Measurements from ENCODE around the gene EXD1. TPM values are rescaled to one million over a fixed set of nuclear protein-coding genes. Genes with fewer than 3 reads are reported as not detected.

The EXD1 gene
- total RNA-seq, result not detected

- Histone ChIP-seq H3K27me3 (no peaks in the 10 kb centered on the region), H3K36me3 (no peaks in the 10 kb centered on the region), H3K4me1 (peaks cover 31 to 35% of the 10 kb centered on the region in 2 donors), H3K9me3 (no peaks in the 10 kb centered on the region), H3K27ac (peak within 1 kb of the TSS; percentile 91 to 97 (median 94)), H3K4me3 (peak within 1 kb of the TSS; percentile 73 to 91 (median 86))
- intact Hi-C loops (cut with DNase I; ENCODE audit: low total_unique reads) (loop anchor here (1.0 to 5.0 kb wide), 6 partner anchors 53 to 289 kb away; partner anchors contain the start of genes INO80, NUSAP1, OIP5 and RTF1), in situ Hi-C loops (cut with MboI; ENCODE audit: low sequenced_read_pairs in 4 of 4) (no loop called here)
- peak; percentile 91 to 98 (median 93) for TF ChIP-seq CTCF (IDR thresholded peaks at IDR 0.05 in 4 of 5, conservative IDR thresholded peaks at IDR 0.05 in 1 of 5)
- peak; percentile 88 to 90 for TF ChIP-seq POLR2A (IDR thresholded peaks at IDR 0.05)
- peak; percentile 98 to 99 for DNase-seq
- peak; percentile 91 to 94 for ATAC-seq
Measured at GRCh38 chr15:41230650-41231421, at the start of gene EXD1, which contains the start of gene CHP1. Gene EXD1, minus strand, starts transcription at chr15:41230757. Its CDS starts 4,182 bp downstream, at chr15:41226575. Gene CHP1, plus strand, starts transcription at chr15:41231268. Its CDS starts 115 bp downstream, at chr15:41231383.

GRCh38 chr15:41279535-41280283 is 49.2 kb upstream of the EXD1 start:
- peaks cover 0 to 3% of the 10 kb centered on the region in 2 donors for H3K4me1 ChIP-seq
- intact Hi-C loops (cut with DNase I; ENCODE audit: low total_unique reads), result loop anchor here (5.0 kb wide), 1 partner anchor 138 kb away; the partner anchor contains the start of gene RTF1
- no peaks in the 10 kb centered on the region for H3K9me3 ChIP-seq
- no peak overlapping the region for H3K27ac ChIP-seq
- no peak overlapping the region for H3K4me3 ChIP-seq
- ATAC-seq, result no peak
- H3K36me3 ChIP-seq, result peaks cover 2 to 32% of the 10 kb centered on the region in 2 donors
- no peaks in the 10 kb centered on the region for H3K27me3 ChIP-seq
- no peak for DNase-seq
- in situ Hi-C loops (cut with MboI; ENCODE audit: low sequenced_read_pairs in 4 of 4), result no loop called here
- TF ChIP-seq POLR2A (IDR thresholded peaks at IDR 0.05), result no peak

GRCh38 chr15:41278319-41278718 is 47.8 kb upstream of the EXD1 start:
- DNase-seq (no peak), ATAC-seq (no peak)
- no peak overlapping the region for H3K4me3 ChIP-seq
- H3K36me3 ChIP-seq, result peaks cover 2 to 45% of the 10 kb centered on the region in 2 donors
- no peak overlapping the region for H3K27ac ChIP-seq
- in situ Hi-C loops (cut with MboI; ENCODE audit: low sequenced_read_pairs in 4 of 4), result no loop called here
- no peaks in the 10 kb centered on the region for H3K4me1 ChIP-seq
- intact Hi-C loops (cut with DNase I; ENCODE audit: low total_unique reads), result no loop called here
- TF ChIP-seq POLR2A (IDR thresholded peaks at IDR 0.05) (no peak), CTCF (IDR thresholded peaks at IDR 0.05 in 4 of 5, conservative IDR thresholded peaks at IDR 0.05 in 1 of 5) (no peak)
- H3K27me3 ChIP-seq, result no peaks in the 10 kb centered on the region
- no peaks in the 10 kb centered on the region for H3K9me3 ChIP-seq

GRCh38 chr15:41276831-41277230 is 46.3 kb upstream of the EXD1 start:
- Histone ChIP-seq H3K4me3 (no peak overlapping the region), H3K36me3 (peaks cover 2 to 60% of the 10 kb centered on the region in 2 donors), H3K9me3 (no peaks in the 10 kb centered on the region), H3K27ac (no peak overlapping the region), H3K4me1 (no peaks in the 10 kb centered on the region), H3K27me3 (no peaks in the 10 kb centered on the region)
- intact Hi-C loops (cut with DNase I; ENCODE audit: low total_unique reads), result no loop called here
- DNase-seq (no peak), ATAC-seq (no peak)
- no peak for TF ChIP-seq CTCF (IDR thresholded peaks at IDR 0.05 in 4 of 5, conservative IDR thresholded peaks at IDR 0.05 in 1 of 5)
- no peak for TF ChIP-seq POLR2A (IDR thresholded peaks at IDR 0.05)
- in situ Hi-C loops (cut with MboI; ENCODE audit: low sequenced_read_pairs in 4 of 4), result no loop called here

GRCh38 chr15:41269887-41270286 is 39.3 kb upstream of the EXD1 start:
- no peak overlapping the region for H3K27ac ChIP-seq
- H3K27me3 ChIP-seq, result no peaks in the 10 kb centered on the region
- H3K4me1 ChIP-seq, result no peaks in the 10 kb centered on the region
- H3K36me3 ChIP-seq, result peaks cover 0 to 91% of the 10 kb centered on the region in 2 donors
- ATAC-seq (no peak), DNase-seq (no peak)
- intact Hi-C loops (cut with DNase I; ENCODE audit: low total_unique reads), result no loop called here
- H3K9me3 ChIP-seq, result no peaks in the 10 kb centered on the region
- H3K4me3 ChIP-seq, result no peak overlapping the region
- TF ChIP-seq POLR2A (IDR thresholded peaks at IDR 0.05) (no peak), CTCF (IDR thresholded peaks at IDR 0.05 in 4 of 5, conservative IDR thresholded peaks at IDR 0.05 in 1 of 5) (no peak)
- in situ Hi-C loops (cut with MboI; ENCODE audit: low sequenced_read_pairs in 4 of 4), result no loop called here
